AG09309 (cell line): Measurements from ENCODE around the gene GNGT1.

ENCODE experiments used
- DNase-seq: peaks from one replicate; pipeline ENCODE4 v3.0.0-alpha.2; 2010; ENCODE audit warnings: low read depth
- H3K4me3 ChIP-seq: 2 replicates; pipeline ENCODE4 v1.5.1; 2011; ENCODE audit warnings: mild to moderate bottlenecking, low read depth, low read length, moderate library complexity; ENCODE audit not compliant: control insufficient read depth
- CTCF ChIP-seq: IDR thresholded peaks from 2 replicates; pipeline ENCODE4 v1.5.1; 2011; ENCODE audit warnings: mild to moderate bottlenecking, low read depth, low read length, inconsistent platforms; ENCODE audit not compliant: insufficient read depth, control insufficient read depth; ENCODE audit errors: missing control alignments

The GNGT1 gene

DNA sequence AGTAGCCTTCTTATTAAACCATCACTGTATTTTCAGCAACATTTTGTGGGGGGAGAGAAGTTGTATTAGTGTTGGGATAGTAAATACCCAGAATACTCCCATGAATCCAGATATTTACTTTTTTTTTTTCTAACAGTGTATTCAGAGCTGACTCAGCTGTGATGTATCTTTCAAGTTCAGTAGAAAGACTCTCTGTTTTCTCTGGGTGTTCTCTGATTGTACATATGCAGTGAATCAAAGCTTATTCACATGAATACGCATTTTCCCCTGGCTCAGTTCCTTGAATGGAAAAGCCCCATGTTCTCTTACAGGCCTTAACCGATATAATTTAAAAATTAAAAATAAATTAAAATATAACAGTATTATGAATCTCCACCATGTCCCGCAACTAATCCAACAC is 17.1 kb upstream of the GNGT1 start:
- no peak for DNase-seq
- no peak overlapping the region for H3K4me3 ChIP-seq

DNA sequence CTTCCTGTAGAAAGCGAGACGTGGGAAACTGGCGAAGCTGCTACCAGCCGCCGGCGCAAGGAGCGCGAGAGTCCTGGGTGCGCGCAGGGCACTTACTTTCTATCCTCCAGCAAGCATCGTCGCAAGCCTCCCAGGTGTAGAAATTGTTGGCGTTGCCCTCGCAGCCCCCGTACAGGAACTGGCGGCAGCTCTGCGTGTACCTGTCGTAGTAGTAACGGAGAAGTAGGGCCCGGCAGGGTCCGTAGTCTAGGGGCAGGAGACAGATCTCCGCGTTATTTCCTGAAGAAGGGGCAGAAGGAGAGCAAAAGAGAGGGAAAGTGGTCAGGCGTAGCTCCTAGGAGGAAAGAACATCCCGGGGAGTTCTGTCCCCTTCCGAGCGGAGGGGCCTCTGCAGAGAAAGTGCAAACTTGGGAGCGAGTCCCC is 16.3 kb upstream of the GNGT1 start:
- TF ChIP-seq CTCF, result peak; percentile 10
- no peak for DNase-seq
- H3K4me3 ChIP-seq, result peak overlapping the region; percentile 45

More for the DNA sequence above, 17.1 kb upstream of the GNGT1 start:
- no peak for TF ChIP-seq CTCF

DNA sequence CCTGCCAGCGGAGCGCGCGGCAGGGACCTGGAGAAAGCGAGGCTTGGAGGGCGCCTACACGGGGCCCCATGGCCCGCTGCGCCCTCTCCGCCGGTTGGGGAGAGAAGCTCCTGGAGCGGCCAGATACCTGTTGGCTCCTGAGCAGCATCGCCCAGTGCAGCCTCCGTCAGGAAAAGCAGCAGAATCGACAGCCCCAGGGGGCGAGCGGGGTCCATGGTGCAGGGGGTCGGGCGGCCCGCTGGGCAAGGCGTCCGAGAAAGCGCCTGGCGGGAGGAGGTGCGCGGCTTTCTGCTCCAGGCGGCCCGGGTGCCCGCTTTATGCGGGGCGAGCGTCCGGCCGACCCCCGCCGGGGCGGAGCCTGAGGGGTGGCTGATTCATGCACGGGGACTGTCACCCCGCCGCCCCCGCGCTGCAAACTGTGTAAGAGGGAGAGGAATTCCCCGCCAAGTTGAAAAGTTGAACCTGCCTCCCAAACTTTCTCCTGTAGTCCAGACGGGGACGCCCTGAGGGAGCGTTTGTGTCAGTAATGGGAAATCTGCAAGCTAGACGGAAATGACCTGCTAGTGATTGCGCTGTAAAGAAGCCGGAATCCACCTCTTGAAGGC is 15.8 kb upstream of the GNGT1 start, which contains the start of gene TFPI2:
Gene TFPI2 (minus strand): TSS at position 290 of the 605 bp plus-strand sequence. CDS start 75 bp downstream, at position 215.
- peak; percentile 15 for TF ChIP-seq CTCF
- no peak for DNase-seq
- peak within 1 kb of the TSS; percentile 45 for H3K4me3 ChIP-seq

GRCh38 chr7:93894426-93894825 is 11.9 kb upstream of the GNGT1 start:
- TF ChIP-seq CTCF, result no peak
- DNase-seq, result no peak
- H3K4me3 ChIP-seq, result no peak overlapping the region

- DNase-seq, result no peak
- no peak overlapping the region for H3K4me3 ChIP-seq
- TF ChIP-seq CTCF, result no peak
These were observed 11.3 kb upstream of the GNGT1 start for GRCh38 chr7:93894966-93895640.

DNA sequence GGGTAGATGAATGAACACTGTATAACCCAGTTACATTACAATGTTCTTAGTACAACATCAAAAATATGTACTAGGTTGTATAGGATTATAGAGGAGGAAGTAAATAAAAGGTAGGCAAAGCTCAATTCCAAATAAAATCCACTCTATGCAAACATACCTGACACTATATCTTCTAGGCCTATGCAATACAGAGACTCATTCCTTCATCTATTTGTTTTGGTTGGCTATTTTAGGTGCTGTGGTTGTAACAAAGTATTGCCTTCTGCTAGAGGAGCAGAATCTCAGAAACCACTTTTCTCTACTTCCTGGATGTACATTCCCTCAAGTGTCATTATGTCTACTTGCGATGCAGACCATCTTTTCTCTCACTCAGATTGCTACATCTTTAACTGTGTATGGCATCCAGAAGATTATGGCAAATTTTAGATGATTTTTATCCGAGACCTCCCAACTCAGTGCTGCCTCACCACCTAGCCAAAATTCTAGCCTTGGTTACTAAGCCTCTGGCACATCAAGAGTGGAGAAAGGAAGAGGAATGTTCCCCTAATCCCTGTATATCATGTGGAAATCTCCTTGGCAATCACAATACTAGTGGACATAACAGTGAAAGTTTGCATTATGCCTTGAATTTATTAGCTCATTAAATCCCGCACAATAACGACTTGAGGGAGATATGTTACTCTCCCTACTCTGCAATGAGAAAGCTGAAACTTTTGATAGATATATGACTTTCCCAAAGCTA is 10.3 kb upstream of the GNGT1 start:
- no peak for DNase-seq
- TF ChIP-seq CTCF, result no peak

More for the DNA sequence above, 10.3 kb upstream of the GNGT1 start:
- no peak overlapping the region for H3K4me3 ChIP-seq
